HG02798 (cell line): ENCODE measurements around the gene UBE2R2.
"Not testable (repeated sequence)": the region's sequence is repeated elsewhere in the genome, so short reads cannot be mapped to it uniquely, and the experiment has no call there.

Experiments used
- ATAC-seq: cut with Tn5 transposase; IDR thresholded peaks from one replicate; pipeline ENCODE4 v1.9.1; 2021; ENCODE audit warnings: mild to moderate bottlenecking; ENCODE audit not compliant: unreplicated experiment, poor library complexity

Gene UBE2R2

GRCh38 chr9:33836261-33836660 is 19.3 kb downstream of the UBE2R2 start:
- not testable (repeated sequence) for ATAC-seq

GRCh38 chr9:33837138-33837537 is 20.2 kb downstream of the UBE2R2 start:
- ATAC-seq = no peak

GRCh38 chr9:33840381-33840780 is 23.4 kb downstream of the UBE2R2 start:
- no peak for ATAC-seq

- ATAC-seq = no peak
Measured at GRCh38 chr9:33843312-33843961, 26.5 kb downstream of the UBE2R2 start.

- ATAC-seq = no peak
Measured at GRCh38 chr9:33846231-33846630, 29.3 kb downstream of the UBE2R2 start.

GRCh38 chr9:33847894-33848205 is 30.9 kb downstream of the UBE2R2 start:
- ATAC-seq = not testable (repeated sequence)

- no peak for ATAC-seq
Measured at GRCh38 chr9:33850267-33850629, 33.3 kb downstream of the UBE2R2 start.

GRCh38 chr9:33850677-33851076 is 33.7 kb downstream of the UBE2R2 start:
- ATAC-seq = no peak

- no peak for ATAC-seq
Measured at GRCh38 chr9:33851301-33851700, 34.3 kb downstream of the UBE2R2 start.

- peak; percentile 45 for ATAC-seq
Measured at GRCh38 chr9:33852216-33852826, 35.4 kb downstream of the UBE2R2 start.

- no peak for ATAC-seq
Measured at GRCh38 chr9:33856247-33856646, 39.3 kb downstream of the UBE2R2 start.

GRCh38 chr9:33858423-33858822 is 41.5 kb downstream of the UBE2R2 start:
- ATAC-seq = no peak

GRCh38 chr9:33860200-33860871 is 43.4 kb downstream of the UBE2R2 start:
- ATAC-seq = no peak

GRCh38 chr9:33861917-33862453 is 45.0 kb downstream of the UBE2R2 start:
- ATAC-seq = no peak

- ATAC-seq = not testable (repeated sequence)
Measured at GRCh38 chr9:33863027-33863426, 46.1 kb downstream of the UBE2R2 start.

GRCh38 chr9:33867747-33868439 is 50.9 kb downstream of the UBE2R2 start:
- ATAC-seq = no peak

- ATAC-seq = no peak
Measured at GRCh38 chr9:33868440-33868973, 51.5 kb downstream of the UBE2R2 start.

GRCh38 chr9:33869243-33869642 is 52.3 kb downstream of the UBE2R2 start:
- ATAC-seq = not testable (repeated sequence)

GRCh38 chr9:33877727-33878489 is 60.9 kb downstream of the UBE2R2 start:
- ATAC-seq = no peak
